Fibroblast of pulmonary artery (primary cell): ENCODE measurements around the gene SCN4B.

ENCODE experiments used
- DNase-seq: peaks from one replicate; pipeline ENCODE4 v3.0.0-alpha.2; 2010; ENCODE audit warnings: low read depth
- H3K4me3 ChIP-seq: replicated peaks from 2 replicates; pipeline ENCODE4 v1.5.1; 2011; ENCODE audit warnings: low read depth, mild to moderate bottlenecking, control low read depth, low read length, moderate library complexity
- TF ChIP-seq, protein P1 (sequence below): IDR thresholded peaks from 2 replicates; pipeline ENCODE4 v1.5.1; 2011; ENCODE audit warnings: mild to moderate bottlenecking, control low read depth, low read length, inconsistent platforms; ENCODE audit errors: missing control alignments

Gene SCN4B

DNA sequence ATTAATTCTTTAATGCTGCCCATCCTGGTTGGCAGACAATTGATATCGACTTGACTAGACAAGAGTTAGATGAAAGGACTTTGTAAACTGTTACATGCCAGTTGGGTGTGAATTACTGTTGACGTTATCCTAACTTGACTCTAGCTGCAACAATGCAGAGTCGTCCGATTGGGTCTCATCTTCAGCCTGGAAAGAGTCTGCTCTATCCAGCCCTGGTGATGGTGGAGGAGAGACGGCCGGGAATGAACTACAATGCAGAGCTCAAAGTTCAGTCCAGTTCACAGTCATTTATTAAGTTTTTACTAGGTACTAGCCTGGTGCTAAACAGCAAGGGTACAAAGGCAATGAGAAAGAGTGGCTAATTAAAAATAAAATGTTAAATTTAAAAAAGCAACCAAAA is 60.9 kb downstream of the SCN4B start:
- no peak for DNase-seq
- no peak overlapping the region for H3K4me3 ChIP-seq
- TF ChIP-seq, protein P1, sequence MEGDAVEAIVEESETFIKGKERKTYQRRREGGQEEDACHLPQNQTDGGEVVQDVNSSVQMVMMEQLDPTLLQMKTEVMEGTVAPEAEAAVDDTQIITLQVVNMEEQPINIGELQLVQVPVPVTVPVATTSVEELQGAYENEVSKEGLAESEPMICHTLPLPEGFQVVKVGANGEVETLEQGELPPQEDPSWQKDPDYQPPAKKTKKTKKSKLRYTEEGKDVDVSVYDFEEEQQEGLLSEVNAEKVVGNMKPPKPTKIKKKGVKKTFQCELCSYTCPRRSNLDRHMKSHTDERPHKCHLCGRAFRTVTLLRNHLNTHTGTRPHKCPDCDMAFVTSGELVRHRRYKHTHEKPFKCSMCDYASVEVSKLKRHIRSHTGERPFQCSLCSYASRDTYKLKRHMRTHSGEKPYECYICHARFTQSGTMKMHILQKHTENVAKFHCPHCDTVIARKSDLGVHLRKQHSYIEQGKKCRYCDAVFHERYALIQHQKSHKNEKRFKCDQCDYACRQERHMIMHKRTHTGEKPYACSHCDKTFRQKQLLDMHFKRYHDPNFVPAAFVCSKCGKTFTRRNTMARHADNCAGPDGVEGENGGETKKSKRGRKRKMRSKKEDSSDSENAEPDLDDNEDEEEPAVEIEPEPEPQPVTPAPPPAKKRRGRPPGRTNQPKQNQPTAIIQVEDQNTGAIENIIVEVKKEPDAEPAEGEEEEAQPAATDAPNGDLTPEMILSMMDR: no peak

DNA sequence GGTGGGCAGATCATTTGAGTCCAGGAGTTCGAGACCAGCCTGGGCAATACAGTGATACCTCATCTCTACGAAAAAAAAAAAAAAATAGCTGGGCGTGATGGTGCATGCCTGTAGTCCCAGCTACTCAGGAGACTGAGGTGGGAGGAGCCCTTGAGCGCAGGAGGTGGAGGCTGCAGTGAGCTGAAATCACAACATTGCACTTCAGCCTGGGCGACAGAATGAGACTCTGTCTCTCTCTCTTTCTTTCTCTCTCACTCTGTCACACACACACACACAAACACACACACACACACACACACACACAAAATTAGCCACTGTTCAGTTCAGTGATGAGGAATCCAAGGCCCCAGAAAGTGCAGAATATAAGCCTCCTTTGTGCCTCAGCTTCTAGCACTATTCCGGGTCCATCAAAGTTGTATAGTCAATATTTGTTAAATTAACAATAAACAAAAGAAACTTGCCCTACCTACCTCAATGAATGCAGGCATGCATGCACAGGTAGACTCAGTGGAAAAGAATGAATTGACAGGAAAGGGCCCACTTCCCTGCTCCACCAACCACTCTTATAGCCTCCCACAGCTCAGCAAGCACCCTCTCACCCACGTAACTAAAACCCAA is 62.0 kb downstream of the SCN4B start:
- DNase-seq: no peak
- TF ChIP-seq, protein P1: no peak
- no peak overlapping the region for H3K4me3 ChIP-seq

GRCh38 chr11:118088531-118088930 is 64.1 kb downstream of the SCN4B start:
- TF ChIP-seq, protein P1: no peak
- no peak for DNase-seq
- H3K4me3 ChIP-seq: no peak overlapping the region

- DNase-seq: no peak
- no peak overlapping the region for H3K4me3 ChIP-seq
- TF ChIP-seq, protein P1: no peak
These were observed 64.7 kb downstream of the SCN4B start for GRCh38 chr11:118087931-118088330.

- H3K4me3 ChIP-seq: no peak within 1 kb of the TSS
- DNase-seq: no peak
- TF ChIP-seq, protein P1: no peak
These were observed 65.5 kb downstream of the SCN4B start, which contains the start of gene SMIM35 for GRCh38 chr11:118086913-118087768. SMIM35 (minus strand) TSS chr11:118086963; CDS start chr11:118086757, 206 bp downstream.

DNA sequence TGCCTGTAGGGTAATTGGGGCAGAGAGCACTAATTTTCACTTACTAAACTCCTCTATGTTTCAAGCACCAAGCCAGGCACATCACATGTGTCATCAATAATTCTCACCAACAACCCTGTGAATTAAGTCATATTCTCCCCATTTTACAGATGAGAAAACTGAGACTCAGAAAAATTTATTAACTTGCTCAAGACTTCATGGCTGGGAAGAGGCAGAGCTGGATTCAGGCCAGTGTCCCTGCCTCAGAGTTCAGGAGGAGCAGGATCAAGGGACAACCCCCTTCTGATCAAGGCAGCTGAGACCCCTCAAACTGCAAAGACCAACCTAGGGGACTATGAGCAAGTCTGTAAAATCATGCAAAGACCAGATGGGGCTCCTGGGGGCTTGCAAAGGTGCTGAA is 68.0 kb downstream of the SCN4B start:
- TF ChIP-seq, protein P1: no peak
- no peak overlapping the region for H3K4me3 ChIP-seq
- no peak for DNase-seq

- TF ChIP-seq, protein P1: no peak
- no peak overlapping the region for H3K4me3 ChIP-seq
- DNase-seq: peak; percentile 21
These were observed 68.4 kb downstream of the SCN4B start for GRCh38 chr11:118084247-118084646.
